ENCODE measurements around the gene FLOT2. TPM values are rescaled to one million over a fixed set of nuclear protein-coding genes. Genes with fewer than 3 reads are reported as not detected.

The FLOT2 gene
- total and polyA plus RNA-seq, 2 donors (not counting 3 experiments of a cell fraction or from before 2014, with no cell fraction given), result 169 to 180 TPM

GRCh38 chr17:28907709-28908475 is 10.4 kb upstream of the FLOT2 start:
- no peak overlapping the region for H3K4me2 ChIP-seq (ENCODE audit: insufficient read depth, low read length)
- dilution Hi-C loops (cut with MboI; ENCODE audit: extremely low pct_ligation_motif_present, low sequenced_read_pairs), result no loop called here
- H3K9me1 ChIP-seq (replicated peaks; ENCODE audit: control insufficient read depth, extremely low read depth, insufficient read depth, low read length), result no peaks in the 10 kb centered on the region
- no peaks in the 10 kb centered on the region for H3K9me3 ChIP-seq (replicated peaks; ENCODE audit: control insufficient read depth, insufficient read depth, low read length)
- H3K27ac ChIP-seq (ENCODE audit: insufficient read depth, low read depth, low read length), result no peak overlapping the region
- TF ChIP-seq CTCF (IDR thresholded peaks at IDR 0.05; ENCODE audit: extremely low read depth in 1 of 2, insufficient read depth in 1 of 2, low read depth in 1 of 2, low read length in 2 of 2), result no peak
- no peak for TF ChIP-seq FOS (IDR thresholded peaks at IDR 0.05; ENCODE audit: borderline replicate concordance, insufficient read depth, low read length)
- no peak for TF ChIP-seq EZH2 (IDR thresholded peaks at IDR 0.05; ENCODE audit: borderline replicate concordance, low read depth, low read length, severe bottlenecking)
- no peak for TF ChIP-seq POLR2A (IDR thresholded peaks at IDR 0.05; ENCODE audit: low read depth, low read length)
- TF ChIP-seq JUN (IDR thresholded peaks at IDR 0.05; ENCODE audit: borderline replicate concordance, insufficient read depth, insufficient read length, low read depth), result no peak
- no peak for TF ChIP-seq POLR2AphosphoS5 (IDR thresholded peaks at IDR 0.05; ENCODE audit: insufficient read depth, low read depth, low read length)
- no peak for TF ChIP-seq MYC (IDR thresholded peaks at IDR 0.05; ENCODE audit: low read depth, low read length)
- no peak for TF ChIP-seq MAX (IDR thresholded peaks at IDR 0.05; ENCODE audit: insufficient read depth, insufficient read length)
- TF ChIP-seq GATA2 (IDR thresholded peaks at IDR 0.05; ENCODE audit: insufficient read depth, insufficient read length, low read depth, low read length), result no peak
- no peaks in the 10 kb centered on the region for H3K79me2 ChIP-seq (ENCODE audit: control insufficient read depth, insufficient read depth, low read length)
- DNase-seq (ENCODE audit: low read depth, low spot score), result no peak
- FAIRE-seq, result no peak
- H3K36me3 ChIP-seq (ENCODE audit: control insufficient read depth in 2 of 2, extremely low read depth in 1 of 2, insufficient read depth in 2 of 2, low read length in 2 of 2), result peaks cover 19 to 46% of the 10 kb centered on the region in 2 experiments
- no peak overlapping the region for H3K4me3 ChIP-seq (replicated peaks in 1 of 3; ENCODE audit: insufficient read depth in 1 of 3, low read depth in 1 of 3, low read length in 3 of 3)
- H3K27me3 ChIP-seq (ENCODE audit: control insufficient read depth in 2 of 2, insufficient read depth in 2 of 2, low read length in 2 of 2), result no peaks in the 10 kb centered on the region
- peaks cover 25% of the 10 kb centered on the region for H3K4me1 ChIP-seq (ENCODE audit: control insufficient read depth, extremely low read depth, insufficient read depth, low read length)
- no peak overlapping the region for H2AFZ ChIP-seq (ENCODE audit: low read depth, low read length)
- no peak overlapping the region for H3K9ac ChIP-seq (replicated peaks; ENCODE audit: extremely low read depth, insufficient read depth, low read length)
- no TSS peak for BruUV-seq (replicated peaks)
- ChIA-PET POLR2A (interaction anchor here (1.6 kb wide), 1 partner anchor 16 kb away, joined by 5 read pairs; no protein-coding TSS in a partner anchor), CTCF (interaction anchor here (1.2 to 7.3 kb wide), 10 partner anchors 8 to 209 kb away, joined by 3 to 62 read pairs (median 6); partner anchors contain the start of genes FAM222B, FLOT2 and TLCD1)
- H4K20me1 ChIP-seq (replicated peaks; ENCODE audit: control insufficient read depth, extremely low read depth, insufficient read depth, low read length), result no peaks in the 10 kb centered on the region
- intact Hi-C loops (cut with micrococcal nuclease), result no loop called here

Data from endothelial cell of umbilical vein (primary cell).